NCI-H1092 (cell line): ENCODE measurements around the gene UMOD.
A peak's percentile ranks its signal among the peaks of the same experiment; 100 is the strongest.
"Not testable (repeated sequence)": the region's sequence is repeated elsewhere in the genome, so short reads cannot be mapped to it uniquely, and the experiment has no call there.

Experiments used
- DNase-seq: peaks from one replicate; lab custom pipeline; 2025; lab: John Stamatoyannopoulos, UW

The UMOD gene

DNA sequence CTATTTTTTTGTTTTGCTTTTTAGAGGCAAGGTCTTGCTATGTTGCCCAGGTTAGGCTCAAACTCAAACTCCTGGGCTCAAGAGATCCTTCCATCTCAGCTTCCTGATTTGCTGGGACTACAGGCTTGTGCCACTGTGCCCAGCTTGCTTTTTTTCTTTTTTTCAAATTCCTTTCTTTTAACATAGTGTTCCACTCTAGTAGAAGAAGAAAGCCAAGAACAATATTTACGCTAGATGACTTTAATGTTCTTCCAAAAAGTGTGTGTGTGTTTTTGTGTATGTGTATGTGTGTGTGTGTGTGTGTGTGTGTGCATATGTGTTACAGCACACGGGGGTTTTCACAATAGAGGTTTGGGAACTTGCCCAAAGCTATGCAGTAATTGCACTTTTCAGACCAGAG, 10.7 kb upstream of the UMOD start:
- DNase-seq = no peak

DNA sequence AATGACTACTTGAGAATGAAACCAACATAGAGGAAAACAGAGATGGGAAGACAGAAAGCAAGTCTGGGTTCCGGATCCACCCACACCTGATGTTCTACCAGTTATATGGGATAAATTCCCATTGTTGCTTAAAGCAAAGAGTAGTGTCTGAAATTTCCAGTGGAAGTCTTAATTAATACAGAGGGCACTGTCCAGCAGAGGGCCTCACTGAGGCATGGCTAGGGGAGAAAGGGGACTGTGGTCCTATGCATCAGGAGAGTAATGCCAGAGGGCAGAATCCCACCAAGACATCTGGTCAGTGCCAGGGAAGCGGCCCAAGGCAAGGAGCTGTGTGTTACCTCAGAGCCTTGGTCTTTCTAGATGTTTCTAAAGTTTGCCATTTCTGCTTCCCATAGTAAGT, 7.5 kb upstream of the UMOD start:
- DNase-seq = no peak

DNA sequence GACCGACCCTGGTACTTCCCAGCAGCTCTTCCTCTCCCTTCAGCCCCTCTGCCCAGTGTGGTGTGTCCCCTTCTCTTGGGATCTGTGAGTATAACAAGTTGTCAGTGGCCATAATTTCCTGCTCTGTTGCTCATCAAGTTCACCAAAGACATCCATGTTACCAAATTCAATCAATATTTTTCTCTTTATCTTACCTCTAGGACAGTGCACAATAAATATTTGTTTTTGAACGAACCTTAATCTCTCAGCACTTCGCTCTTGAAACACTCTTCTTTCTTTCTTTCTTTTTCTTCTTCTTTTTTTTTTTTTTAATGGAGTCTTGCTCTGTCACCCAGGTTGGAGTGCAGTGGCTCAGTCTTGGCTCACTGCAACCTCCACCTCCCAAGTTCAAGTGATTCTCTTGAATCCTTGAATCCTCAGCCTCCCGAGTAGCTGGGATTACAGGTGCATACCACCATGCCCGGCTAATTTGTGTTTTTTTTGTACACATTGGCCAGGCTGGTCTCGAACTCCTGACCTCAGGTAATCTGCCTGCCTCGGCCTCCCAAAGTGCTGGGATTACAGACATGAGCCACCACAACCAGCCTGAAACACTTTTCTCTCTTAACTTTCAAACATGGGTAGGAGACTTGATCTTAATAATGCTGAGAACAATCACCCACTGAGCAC, 2.7 kb upstream of the UMOD start:
- no peak for DNase-seq

DNA sequence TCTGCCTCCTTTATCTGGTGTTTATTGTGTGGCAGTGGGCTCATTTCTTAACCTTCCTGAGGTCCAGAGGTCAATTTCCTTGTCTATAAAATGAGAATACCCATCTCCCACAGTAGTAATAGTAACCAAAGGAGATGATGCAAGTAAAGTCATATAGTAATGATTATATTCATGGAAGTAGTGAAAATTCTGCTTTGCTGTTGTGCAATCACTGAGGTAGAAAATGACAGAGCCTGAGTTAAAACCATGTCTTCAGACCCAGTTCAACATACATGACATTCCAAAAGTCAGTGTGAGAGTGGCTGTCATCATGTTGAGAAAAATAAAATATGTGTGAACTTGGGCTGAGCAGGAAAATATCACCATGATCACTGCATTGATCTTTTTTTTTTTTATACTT, 864 bp upstream of the UMOD start:
- DNase-seq = no peak

DNA sequence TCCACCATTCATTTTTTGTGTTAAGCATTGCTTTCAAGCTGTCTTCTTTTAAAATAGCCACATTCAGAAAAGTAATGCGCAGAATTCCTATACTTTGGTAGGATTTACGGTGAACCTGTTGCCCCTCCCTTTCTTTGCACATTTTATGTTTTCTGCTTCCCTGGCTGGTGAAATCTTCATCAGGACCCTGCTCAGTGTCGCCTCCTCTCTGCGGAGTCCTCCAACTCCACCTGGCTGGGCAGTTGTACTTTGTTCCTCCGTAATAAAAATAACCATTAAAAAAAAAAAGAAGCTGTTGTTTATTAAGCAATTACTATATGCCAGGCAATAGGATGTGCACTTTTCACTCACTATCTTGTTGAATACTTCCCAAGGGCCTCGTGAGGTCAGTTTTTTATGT, 2.9 kb downstream of the UMOD start:
- no peak for DNase-seq

DNA sequence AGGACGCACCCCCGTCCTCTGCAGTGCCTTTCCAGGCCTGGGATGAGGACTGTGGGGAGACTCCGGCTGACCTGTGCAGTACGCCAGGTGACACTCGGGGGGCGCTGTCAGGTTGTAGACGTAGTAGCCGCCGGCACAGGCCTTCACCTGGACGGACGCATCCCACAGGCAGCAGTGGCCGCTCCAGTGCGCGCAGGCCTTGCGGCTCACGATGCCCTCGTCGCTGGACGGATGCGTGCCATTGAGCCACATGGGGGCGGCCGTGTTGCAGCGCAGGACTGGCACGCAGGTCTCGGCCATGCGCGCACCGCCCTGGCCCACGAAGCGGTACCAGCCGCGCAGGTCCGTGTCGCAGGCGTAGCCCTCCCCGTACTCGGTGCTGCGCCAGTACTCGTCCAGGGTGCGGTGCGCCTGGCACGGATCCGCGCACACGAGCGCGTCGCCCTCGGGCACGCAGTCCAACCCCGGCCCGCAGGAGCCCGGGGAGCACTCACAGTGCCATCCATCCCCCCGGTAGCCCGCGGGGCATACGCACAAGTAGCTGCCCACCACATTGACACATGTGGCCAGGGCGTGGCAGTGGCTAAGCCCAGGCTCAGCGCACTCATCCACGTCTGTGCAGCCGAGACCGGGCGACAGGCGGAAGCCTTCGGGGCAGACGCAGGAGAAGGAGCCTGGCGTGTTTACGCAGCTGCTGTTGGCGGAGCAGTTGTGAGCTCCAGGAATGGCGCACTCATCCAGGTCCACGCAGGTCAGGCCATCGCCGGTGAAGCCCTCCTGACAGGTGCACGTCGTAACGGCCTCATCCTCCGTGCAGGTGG, 3.9 kb downstream of the UMOD start:
- peak; percentile 46 for DNase-seq

DNA sequence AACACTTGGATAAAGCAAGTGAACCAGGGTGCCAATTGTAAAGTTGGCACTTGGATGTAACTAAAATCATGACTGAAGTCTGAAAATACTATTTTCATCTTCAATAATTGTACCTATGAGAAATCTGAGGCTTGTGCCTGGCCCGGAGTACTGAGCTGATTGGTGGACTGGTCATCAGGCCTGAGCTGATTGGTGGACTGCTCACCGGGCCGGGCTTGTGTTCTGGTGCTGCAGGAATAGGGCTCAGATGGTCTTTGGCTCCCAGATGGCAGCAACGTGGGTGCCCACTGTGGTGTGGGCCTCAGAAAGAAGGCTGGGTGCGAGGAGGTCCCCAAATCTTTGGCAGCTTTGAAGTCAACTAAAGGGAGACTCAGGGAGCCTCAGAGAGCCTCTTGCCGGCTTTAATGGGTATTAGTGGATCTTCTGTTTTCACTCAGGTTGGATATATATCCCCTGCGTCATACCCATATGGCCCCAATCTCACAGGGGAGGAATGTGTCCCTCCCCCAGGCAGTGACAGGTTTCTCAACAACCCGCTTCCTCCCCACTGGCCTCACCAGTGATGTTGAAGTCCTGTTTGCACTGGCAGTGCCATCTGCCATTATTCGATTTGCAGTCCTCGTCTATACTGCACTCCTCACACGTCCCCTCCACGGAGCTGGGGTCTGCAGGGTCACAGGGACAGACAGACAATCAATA, 4.7 kb downstream of the UMOD start:
- DNase-seq = no peak

DNA sequence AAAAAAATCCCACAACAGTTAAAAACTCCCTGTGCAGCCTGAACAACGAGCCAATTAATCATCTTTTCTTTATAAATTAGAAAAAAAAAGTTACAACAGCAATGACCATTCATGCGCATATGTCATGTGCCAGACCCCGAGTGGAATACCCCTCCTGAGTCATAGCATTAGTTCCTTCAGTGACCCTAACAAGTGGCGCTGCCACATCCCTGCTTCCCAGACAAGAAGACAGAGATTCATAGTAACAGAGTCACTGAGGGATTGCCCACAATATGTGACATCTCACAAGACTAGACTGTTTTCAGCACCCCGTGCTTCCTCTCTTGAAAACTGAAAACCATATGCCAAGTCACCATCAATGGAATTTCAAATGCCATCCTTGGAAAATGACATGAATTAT, 7.9 kb downstream of the UMOD start:
- no peak for DNase-seq

DNA sequence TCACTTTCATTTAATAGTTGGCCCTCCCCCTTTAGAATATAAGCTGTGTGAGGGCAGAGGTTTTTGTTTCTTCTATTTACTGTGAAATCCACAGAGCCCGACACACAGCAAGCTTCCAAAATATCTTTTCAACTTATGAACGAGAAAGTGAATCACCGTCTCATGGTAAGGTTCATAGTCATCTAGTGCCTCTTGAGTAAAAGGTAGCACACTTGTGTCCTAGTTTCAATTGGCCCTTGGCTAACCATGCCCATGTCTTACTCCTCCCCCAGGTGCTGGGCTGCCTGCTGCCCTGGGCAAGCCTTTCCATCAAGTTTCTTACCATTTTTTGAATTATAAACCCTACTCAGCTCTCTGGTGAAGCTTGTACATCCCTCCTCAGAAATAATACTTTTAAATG, 12.8 kb downstream of the UMOD start:
- no peak for DNase-seq

DNA sequence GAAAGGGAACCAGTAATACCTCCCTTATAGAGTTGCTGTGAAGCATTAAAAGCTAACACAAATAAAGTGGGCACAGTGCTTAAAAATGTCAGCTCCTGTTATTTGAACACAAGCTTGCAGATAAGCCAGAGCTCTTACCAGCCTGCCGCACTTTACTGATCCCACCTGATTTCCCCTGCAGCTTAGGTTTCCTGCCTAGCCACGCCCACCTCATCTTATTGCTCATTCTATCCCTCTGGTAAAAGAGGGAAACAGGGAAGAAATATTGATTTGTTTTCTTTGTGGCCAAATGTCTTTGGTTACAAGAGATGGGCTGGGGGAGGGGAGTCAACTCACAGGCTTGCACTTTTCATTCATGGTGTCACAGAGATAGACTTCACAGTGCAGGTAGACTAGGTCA, 15.6 kb downstream of the UMOD start:
- DNase-seq = no peak

DNA sequence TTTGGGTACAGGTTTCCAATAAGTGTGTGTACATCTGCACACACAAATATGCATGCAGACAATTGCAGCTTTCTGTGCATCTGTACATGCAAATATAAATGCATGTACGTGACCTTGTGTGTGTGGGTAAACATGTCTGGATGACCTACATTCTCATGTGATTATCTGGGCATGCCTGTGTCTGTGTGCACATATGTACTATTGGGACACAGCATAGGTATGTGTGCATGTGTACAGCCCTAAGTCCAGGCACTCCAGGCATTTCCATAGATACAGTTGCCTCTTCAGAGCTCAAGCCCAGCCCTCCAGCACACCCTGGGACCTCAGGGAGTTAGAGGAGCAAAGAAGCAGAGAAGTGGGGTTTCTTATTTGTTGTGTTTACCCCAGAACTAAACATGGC, 18.1 kb downstream of the UMOD start:
- DNase-seq = no peak

DNA sequence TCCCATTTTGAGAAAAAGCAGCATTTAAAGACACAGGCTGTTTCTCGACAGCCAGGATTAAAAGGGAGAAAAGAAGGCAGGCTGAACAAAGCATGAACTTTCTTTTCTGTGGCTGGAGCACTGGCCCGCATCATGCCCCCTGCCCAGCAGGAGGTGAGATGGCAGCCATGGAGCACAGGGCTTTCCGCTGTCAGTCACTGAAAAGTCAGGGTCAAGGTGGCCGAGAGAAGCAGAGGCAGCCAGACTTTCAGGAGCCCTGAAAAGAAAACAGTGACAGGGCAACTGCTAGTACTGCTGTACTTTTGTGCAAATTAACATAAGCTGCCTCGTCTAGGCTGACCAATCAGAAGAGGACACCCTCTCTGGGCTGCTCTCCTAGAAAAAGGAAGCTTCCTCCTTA, 19.4 kb downstream of the UMOD start:
- DNase-seq = no peak

DNA sequence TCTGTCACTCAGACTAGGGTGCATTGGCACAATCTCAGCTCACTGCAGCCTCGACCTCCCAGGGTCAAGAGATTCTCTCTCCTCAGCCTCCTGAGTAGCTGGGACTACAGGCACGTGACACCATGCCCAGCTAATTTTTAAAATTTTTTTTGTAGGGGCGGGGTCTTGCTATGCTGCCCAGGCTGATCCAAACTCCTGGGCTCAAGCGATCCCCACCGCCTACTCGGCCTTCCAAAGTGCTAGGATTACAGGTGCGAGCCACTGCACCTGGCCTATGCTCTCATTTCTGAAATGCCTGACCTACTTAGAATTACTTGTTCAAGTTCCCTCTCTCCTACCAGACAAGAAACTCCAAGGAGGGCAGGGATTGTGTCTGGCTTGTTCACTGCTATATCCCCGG, 20.1 kb downstream of the UMOD start:
- no peak for DNase-seq

DNA sequence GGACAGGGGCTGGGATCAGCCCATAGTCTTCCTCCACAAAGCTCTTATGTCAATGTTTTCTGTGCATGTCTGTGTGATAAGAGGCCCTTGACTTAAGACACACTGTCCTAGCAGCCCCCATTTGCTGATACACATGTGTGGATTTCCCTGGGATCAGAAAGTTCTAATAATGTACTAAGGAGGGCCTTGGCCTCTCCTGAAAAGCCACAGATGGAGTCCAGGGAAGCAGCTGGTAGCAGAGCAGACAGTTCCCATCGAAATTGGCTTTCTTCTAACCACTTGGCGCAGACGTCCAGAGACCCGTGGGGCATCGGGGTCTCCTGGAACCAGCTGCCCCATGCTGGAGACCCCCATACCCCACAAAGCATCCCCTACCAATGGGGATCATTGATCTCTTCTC, 20.9 kb downstream of the UMOD start:
- DNase-seq = no peak

DNA sequence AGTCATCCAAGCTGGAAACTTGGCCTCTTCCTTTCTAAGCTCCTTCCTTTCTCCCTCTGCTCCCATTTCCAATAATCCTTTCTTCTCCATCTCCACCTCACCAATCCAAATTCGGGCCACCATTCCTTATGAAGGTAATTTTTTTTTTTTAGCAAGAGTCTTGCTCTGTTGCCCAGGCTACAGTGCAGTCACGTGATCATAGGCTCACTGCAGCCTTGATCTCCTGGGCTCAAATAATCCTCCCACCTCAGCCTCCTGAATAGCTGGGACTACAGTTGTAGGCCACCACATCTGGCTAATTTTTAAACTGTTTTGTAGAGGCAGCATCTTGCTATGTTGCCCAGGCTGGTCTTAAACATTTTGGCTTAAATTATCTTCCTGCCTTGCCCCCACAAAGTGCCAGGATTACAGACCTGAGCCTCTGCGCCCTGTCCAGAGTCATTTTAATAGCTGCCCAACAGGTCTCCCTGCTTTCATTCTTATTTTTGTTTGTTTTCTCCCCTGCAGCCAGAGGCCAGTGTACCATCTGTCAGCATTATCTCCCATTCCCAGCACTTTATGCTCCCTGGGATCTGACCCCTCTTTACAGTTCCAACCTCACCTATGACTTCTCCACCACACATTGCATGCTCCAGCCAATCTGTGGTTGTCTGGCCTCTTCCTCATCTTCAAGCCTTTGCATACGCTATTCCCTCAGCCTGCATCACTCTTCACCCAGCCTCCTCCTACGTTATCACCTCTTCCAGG, 22.9 kb downstream of the UMOD start:
- DNase-seq = no peak

DNA sequence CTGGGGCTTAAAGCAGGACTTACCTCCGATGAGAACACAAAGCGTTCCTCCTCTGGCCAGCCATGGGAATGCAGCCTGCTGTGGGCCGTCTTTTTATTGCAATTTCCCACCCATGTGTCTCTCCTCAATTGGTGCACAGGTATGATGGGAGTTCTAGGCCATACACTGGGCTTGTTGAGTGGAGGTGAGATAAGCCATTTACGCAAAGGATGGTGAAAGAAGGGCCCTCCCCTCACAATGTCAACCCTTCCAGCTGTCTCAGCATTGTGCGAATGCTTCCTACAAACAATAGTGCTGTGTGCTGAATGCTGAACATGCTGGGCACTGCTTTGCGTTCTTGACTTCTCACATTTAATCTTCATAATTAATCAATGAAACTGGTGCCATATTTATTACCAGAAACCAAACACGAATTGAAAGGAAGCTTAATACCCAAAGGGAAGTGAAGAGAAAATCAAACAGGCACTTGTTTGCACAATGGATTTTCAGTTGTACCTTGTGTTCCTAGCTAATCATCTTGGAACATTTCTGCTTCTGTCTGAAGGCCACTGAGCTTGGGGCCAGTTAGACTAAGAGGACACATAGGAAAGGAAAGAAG, 25.0 kb downstream of the UMOD start, which contains the start of gene GP2:
Gene GP2, minus strand, starts transcription at position 70 of the 598 bp plus-strand sequence. CDS start 1,082 bp downstream, outside the sequence.
- peak; percentile 5 for DNase-seq

DNA sequence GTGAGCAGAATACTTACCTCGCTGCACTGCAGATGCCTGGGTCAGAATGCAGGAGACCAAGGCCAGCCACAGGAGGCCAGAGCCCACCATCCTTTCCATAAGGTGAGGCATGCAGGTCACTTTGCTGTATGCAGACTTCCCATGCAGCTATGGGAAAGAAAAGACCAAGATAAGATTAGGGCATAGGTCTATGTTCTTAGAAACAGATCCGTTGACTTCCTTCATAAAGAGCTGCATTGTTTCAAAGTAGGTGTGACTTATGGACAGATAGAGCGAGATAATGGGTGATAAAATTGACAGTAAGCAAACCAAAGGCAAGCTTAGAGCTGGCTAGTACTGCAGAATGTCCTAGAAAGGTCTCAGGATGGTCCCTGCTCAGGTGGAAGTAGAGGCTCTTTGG, 26.2 kb downstream of the UMOD start:
- no peak for DNase-seq

DNA sequence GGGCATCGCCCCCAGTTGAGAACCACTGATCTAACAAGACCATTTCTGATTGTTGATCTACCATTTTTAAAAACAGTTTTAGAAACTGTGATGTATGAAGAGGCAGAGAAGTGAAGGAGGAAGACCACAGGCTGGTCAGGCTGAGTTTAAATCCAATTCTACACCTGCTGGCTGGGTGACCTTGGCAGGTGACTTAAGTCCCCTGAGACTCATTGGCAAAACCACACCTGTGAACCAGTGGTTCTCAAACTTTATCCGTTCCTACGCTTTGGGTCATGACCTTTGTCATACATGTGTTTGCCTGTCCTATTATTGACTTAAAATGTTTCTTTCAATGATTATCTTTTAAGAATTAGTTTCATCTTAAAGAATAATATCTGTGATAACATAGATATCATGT, 27.5 kb downstream of the UMOD start:
- DNase-seq = no peak

DNA sequence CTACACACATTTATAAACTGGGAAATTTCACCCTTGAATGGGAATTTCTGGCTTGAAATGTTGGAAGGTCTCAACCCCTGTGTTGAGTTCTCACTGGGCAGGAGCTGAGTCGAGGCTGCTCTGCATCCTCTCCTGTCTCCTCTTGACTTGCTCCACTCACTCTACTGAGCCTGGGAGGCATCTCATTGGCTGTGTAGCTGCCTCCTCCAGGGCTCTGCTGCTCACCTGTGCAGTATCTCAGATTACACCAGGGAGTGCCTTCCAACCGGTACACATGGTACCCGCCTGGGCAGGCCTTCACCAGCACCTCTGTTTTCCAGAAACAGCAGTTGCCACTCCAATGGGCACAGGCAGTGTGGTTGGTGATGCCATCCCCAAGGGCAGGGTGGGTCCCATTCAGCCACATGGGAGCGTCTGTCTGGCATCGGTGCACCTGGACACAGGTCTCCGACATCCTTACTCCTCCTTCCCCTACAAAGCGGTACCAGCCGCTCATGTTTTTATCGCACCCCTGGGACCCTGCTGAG, 28.9 kb downstream of the UMOD start:
- no peak for DNase-seq

DNA sequence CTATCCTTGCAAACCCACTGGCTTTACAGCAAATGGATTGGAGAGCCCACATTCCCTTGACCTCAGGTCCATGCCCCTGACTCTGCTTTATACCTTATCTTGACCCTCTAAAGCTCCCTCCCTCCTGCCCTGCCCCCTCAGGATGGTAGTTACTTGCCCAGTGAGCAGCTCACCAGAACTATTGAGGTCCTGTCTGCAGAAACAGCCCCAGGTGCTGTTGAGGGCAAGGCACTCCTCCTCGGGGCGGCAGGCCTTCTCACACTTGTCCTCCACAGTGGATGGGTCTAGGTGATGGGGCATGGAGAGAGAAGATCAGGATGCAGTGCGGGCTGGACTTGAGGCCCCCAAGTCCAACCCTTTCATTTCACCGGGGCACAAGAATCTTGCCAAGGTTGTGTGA, 29.8 kb downstream of the UMOD start:
- DNase-seq = no peak

DNA sequence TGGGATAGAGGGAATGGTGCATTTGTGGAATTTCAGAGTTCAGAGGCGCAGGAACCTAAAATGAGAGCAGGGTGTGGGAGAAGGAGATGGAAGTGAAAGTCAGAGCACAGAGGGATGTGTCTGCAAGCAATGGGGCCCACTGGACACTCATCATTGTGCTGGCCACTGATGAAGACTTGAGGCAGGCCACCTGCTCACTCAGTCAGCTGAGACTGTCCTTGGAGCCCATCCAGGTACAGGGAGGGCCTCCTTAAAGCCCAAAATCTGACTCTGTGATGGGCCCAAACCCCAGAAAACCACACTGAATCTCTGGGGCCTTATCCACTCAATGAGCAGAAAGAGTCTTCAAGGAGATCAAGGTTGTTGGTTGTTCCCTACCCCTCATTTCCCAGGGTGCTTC, 30.8 kb downstream of the UMOD start:
- no peak for DNase-seq

DNA sequence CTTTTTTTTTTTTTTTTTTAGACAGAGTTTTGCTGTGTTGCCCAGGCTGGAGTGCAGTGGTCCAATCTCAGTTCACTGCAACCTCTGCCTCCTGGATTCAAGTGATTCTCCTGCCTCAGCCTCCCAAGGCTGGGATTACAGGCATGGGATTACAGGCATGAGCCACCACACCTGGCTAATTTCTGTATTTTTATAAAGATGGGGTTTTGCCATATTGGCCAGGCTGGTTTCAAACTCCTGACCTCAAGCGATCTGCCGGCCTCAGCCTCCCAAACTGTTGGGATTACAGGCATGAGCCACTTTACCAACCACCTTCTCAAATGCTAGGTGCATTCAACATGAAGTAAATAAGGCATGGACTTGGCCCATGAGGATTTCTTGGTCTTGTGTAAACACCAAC, 31.5 kb downstream of the UMOD start:
- not testable (repeated sequence) for DNase-seq
